HepG2 (cell line): ENCODE data around the gene FAM161A. TPM values are rescaled to one million over a fixed set of nuclear protein-coding genes. Genes with fewer than 3 reads are reported as not detected.

Experiments used
- BORCS8-MEF2B ChIP-seq: sonication (generic); formaldehyde crosslinking; IDR thresholded peaks from 2 replicates; pipeline ENCODE4 v1.8.0; 2022; ENCODE audit warnings: mild to moderate bottlenecking, missing genetic modification reagents
- CREM ChIP-seq, 2 experiments: sonication (generic) in 1 of 2; formaldehyde crosslinking in 1 of 2; IDR thresholded peaks; 2 replicates each; pipeline versions ENCODE4 v1.4.0 to v1.6.1; 2016 to 2020; ENCODE audit warnings: antibody characterized with exemption in 1 of 2, mild to moderate bottlenecking in 1 of 2, missing genetic modification reagents in 1 of 2
- E2F2 ChIP-seq: sonication (generic); formaldehyde crosslinking; IDR thresholded peaks from 2 replicates; pipeline ENCODE4 v1.4.0; 2020; ENCODE audit warnings: missing genetic modification reagents, borderline replicate concordance
- GABPB1 ChIP-seq: IDR thresholded peaks from 2 replicates; pipeline ENCODE4 v1.6.1; 2016; ENCODE audit warnings: mild to moderate bottlenecking, missing genetic modification reagents, moderate library complexity, missing compliant biosample characterization
- GATAD1 ChIP-seq: IDR thresholded peaks from 2 replicates; pipeline ENCODE4 v1.6.1; 2016; ENCODE audit warnings: missing genetic modification reagents, missing compliant biosample characterization
- GLMP ChIP-seq: sonication (generic); formaldehyde crosslinking; IDR thresholded peaks from 2 replicates; pipeline ENCODE4 v1.9.0; 2021; ENCODE audit warnings: missing genetic modification reagents, mild to moderate bottlenecking, borderline replicate concordance
- HDAC1 ChIP-seq: sonication (generic); formaldehyde crosslinking; IDR thresholded peaks from 2 replicates; pipeline ENCODE4 v1.5.1; 2020; ENCODE audit warnings: mild to moderate bottlenecking, missing genetic modification reagents
- NFIB ChIP-seq: sonication (generic); formaldehyde crosslinking; IDR thresholded peaks from 2 replicates; pipeline ENCODE4 v1.9.0; 2021; ENCODE audit warnings: missing genetic modification reagents, mild to moderate bottlenecking, borderline replicate concordance
- NPAS2 ChIP-seq: sonication (generic); formaldehyde crosslinking; IDR thresholded peaks from 2 replicates; pipeline ENCODE4 v1.8.0; 2022; ENCODE audit warnings: mild to moderate bottlenecking, missing genetic modification reagents, borderline replicate concordance
- ZBTB49 ChIP-seq: sonication (generic); formaldehyde crosslinking; IDR thresholded peaks from 2 replicates; pipeline ENCODE4 v1.4.0; 2020; ENCODE audit warnings: missing genetic modification reagents, borderline replicate concordance
- ZFP91 ChIP-seq: sonication (generic); formaldehyde crosslinking; IDR thresholded peaks from 2 replicates; pipeline ENCODE4 v1.9.0; 2022; ENCODE audit warnings: missing genetic modification reagents, mild to moderate bottlenecking, borderline replicate concordance
- ZNF333 ChIP-seq: sonication (generic); formaldehyde crosslinking; IDR thresholded peaks from 2 replicates; pipeline ENCODE4 v1.4.0; 2020; ENCODE audit warnings: mild to moderate bottlenecking, missing genetic modification reagents, borderline replicate concordance
- ZNF33A ChIP-seq: sonication (generic); formaldehyde crosslinking; IDR thresholded peaks from 2 replicates; pipeline ENCODE4 v1.5.1; 2020; ENCODE audit warnings: missing genetic modification reagents, mild to moderate bottlenecking, moderate library complexity, borderline replicate concordance
- ZNF468 ChIP-seq: sonication (generic); formaldehyde crosslinking; IDR thresholded peaks from 2 replicates; pipeline ENCODE4 v1.8.0; 2022; ENCODE audit warnings: mild to moderate bottlenecking, moderate library complexity, missing genetic modification reagents
- ZNF552 ChIP-seq: sonication (generic); formaldehyde crosslinking; IDR thresholded peaks from 2 replicates; pipeline ENCODE4 v1.9.0; 2022; ENCODE audit warnings: missing genetic modification reagents, mild to moderate bottlenecking, borderline replicate concordance
- ZNF691 ChIP-seq: sonication (generic); formaldehyde crosslinking; IDR thresholded peaks from 2 replicates; pipeline ENCODE4 v1.4.0; 2020; ENCODE audit warnings: missing genetic modification reagents, low read depth, mild to moderate bottlenecking, borderline replicate concordance
- ZNF710 ChIP-seq: sonication (generic); formaldehyde crosslinking; IDR thresholded peaks from 2 replicates; pipeline ENCODE4 v1.5.0; 2020; ENCODE audit warnings: mild to moderate bottlenecking, missing genetic modification reagents, borderline replicate concordance
- ZNF776 ChIP-seq: sonication (generic); formaldehyde crosslinking; IDR thresholded peaks from 2 replicates; pipeline ENCODE4 v1.4.0; 2020; ENCODE audit warnings: mild to moderate bottlenecking, missing genetic modification reagents
- polyA plus RNA-seq, 8 experiments: library from polyadenylated mRNA; depleted of rRNA in 3 of 8; stranded (reverse) in 7 of 8; unstranded in 1 of 8; fragments of >200 nt; fragmentation: Illumina TruSeq in 4 of 8; extraction: Trizol in 4 of 8; gene quantifications; 2 replicates each; pipeline versions ENCODE4 v1.2.1 to v1.2.3, GENCODE V29; 2011 to 2016; ENCODE audit warnings: low read depth in 4 of 8, missing spikeins in 1 of 8, mixed read lengths in 1 of 8; ENCODE audit not compliant: insufficient read depth in 1 of 8
- total RNA-seq, 5 experiments: library from RNA; depleted of rRNA; stranded (reverse); fragments of >200 nt; fragmentation: Illumina TruSeq; extraction: Trizol; gene quantifications; 2 replicates each; pipeline ENCODE4 v1.2.3, GENCODE V29; 2016; ENCODE audit warnings: low read depth in 1 of 5

FAM161A gene
- total and polyA plus RNA-seq, 2 of the 13 experiments (the other 11 are each of a cell fraction or from before 2014, with no cell fraction given) = 2.7 to 3.4 TPM

GRCh38 chr2:61853847-61854563 is at the start of gene FAM161A (continued):
- peak; percentile 85 for TF ChIP-seq ZFP91 (CRISPR knock-in tag)
- TF ChIP-seq NFIB (CRISPR knock-in tag) = no peak
- TF ChIP-seq ZBTB49 = 0 out of 2 replicates have a peak, but pooled peaks have one; percentile 69
- peak; percentile 65; the same call in 1 of the 2 replicates for TF ChIP-seq GATAD1 (CRISPR knock-in tag)
- peak; percentile 16; the same call in 1 of the 2 replicates for TF ChIP-seq ZNF710 (CRISPR knock-in tag)
- TF ChIP-seq ZNF468 (CRISPR knock-in tag) = no peak
- no peak for TF ChIP-seq NPAS2 (CRISPR knock-in tag)
- peak; percentile 76 for TF ChIP-seq GABPB1 (CRISPR knock-in tag)
- peak; percentile 74 for TF ChIP-seq ZNF776 (CRISPR knock-in tag)
- peak; percentile 72; the same call in 1 of the 2 replicates for TF ChIP-seq ZNF33A
- TF ChIP-seq GLMP (CRISPR knock-in tag) = no peak
- TF ChIP-seq CREM (IDR thresholded peaks at IDR 0.05) = no peak
- no peak for TF ChIP-seq CREM (CRISPR knock-in tag; IDR thresholded peaks at IDR 0.05)
- peak; percentile 71; the same call in 1 of the 2 replicates for TF ChIP-seq E2F2 (CRISPR knock-in tag)
- TF ChIP-seq HDAC1 = peak; percentile 99
- peak; percentile 68 for TF ChIP-seq BORCS8-MEF2B (CRISPR knock-in tag)
- no peak for TF ChIP-seq ZNF691 (CRISPR knock-in tag)
- TF ChIP-seq ZNF333 (CRISPR knock-in tag) = 0 out of 2 replicates have a peak, but pooled peaks have one; percentile 27
- TF ChIP-seq ZNF552 (CRISPR knock-in tag) = peak; percentile 84; the same call in 1 of the 2 replicates
